GM21619 (cell line): Measurements from ENCODE around the gene ISM1.

ENCODE experiments used
- ATAC-seq: cut with Tn5 transposase; IDR thresholded peaks from one replicate; pipeline ENCODE4 v1.9.1; 2021; ENCODE audit not compliant: unreplicated experiment

ISM1 gene

DNA sequence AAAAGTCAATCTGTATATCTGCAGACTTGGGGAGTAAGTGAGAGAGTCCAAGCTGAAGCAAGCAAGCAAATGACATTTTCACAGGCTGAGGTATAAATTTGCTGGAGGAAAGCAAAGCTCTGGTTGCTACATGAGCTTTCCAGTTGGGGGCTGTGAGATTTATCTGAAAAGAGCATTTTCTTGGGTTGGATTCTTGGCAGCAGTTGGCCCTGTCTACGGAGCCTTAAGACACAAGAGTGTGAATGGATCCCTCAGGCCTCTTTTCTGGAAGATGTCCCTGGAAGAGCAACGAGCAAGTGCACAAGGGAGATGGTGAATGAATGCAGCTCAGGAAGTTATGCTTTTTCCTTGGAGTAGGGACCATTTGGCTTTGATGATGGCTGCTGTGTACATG lies 30.8 kb downstream of the ISM1 start:
- no peak for ATAC-seq

DNA sequence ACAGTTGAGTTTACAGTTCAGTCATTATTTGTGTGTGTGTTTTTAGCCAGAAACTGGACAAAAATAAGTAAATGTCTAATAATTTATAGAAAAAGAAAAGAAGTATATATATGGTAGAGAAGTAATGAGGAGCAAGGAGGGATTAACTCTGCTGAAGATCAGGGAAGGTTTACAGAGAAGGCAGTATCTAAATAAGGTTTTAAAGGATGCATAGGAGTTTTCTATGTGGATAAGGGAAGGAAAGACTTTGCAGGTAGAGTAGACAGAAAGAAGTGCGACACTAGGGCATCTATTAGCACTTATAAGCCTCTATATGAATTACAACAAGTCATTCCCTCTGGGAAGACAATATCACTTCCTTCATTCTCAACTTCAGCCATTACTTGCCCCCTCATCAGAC lies 34.3 kb downstream of the ISM1 start:
- no peak for ATAC-seq

DNA sequence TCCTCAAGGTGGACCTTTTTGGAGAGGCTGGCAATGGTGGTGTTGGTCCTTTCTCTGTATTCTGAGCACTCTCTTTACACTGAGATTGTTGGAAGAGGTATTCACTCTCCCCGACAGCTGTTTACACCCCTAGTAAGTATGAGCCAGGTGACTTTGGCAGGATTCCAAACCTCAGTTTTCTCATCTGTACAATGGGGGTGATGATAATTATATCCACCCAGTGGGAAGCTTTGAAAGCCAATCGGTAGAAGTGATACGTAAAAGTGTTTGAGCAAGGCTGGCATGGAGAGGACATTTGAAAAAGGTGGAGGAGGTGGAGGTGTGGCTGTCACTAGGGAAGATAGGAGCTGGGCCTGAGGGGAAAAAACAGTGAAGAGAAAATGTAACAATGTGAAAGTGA lies 35.5 kb downstream of the ISM1 start:
- ATAC-seq: no peak

DNA sequence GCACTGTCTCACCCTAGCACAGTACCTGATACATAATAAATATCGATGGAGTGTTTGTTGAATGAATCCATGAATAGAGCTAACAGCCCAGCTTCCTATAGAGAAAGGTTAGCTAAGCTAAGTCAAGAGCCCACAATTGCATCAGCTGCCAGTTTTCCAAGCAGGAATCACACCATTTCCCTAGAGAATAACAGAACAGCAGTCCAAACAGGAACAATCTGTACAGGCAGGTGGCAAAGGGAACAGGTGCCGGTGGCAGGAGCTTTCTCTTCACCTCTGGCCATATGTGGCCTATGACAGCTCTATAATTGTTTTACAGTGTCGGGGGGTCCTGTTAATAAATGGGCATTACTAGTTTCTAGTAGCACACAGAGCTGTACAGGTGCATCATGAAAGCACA lies 38.8 kb downstream of the ISM1 start:
- ATAC-seq: no peak

DNA sequence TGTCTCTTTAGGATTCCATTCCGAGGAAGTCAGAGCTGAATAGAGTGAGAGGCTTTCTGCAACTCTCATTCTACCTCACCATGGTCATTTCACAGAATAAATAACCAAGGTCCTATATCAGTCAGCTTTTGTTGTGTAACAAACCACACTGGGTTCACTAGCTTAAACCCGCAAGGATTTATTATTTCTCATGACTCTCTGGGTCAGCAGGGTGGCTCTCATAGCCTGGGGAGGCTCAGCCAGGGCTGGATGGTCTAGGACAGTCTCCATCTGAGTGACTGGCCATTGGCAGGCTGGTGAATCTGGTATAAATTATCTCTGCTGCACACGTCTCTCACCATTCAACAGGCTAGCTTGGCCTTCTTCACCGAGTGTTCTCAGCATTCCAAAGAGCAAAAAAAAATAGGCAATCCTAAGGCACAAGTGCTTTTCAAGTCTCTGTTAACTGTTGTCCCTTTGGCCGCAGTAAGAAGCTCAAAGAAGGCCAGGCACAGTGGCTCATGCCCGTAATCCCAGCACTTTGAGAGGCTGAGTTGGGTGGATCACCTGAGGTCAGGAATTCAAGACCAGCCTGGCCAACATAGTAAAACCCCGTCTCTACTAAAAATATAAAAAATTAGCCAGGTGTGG lies 39.7 kb downstream of the ISM1 start:
- peak; percentile 49 for ATAC-seq

DNA sequence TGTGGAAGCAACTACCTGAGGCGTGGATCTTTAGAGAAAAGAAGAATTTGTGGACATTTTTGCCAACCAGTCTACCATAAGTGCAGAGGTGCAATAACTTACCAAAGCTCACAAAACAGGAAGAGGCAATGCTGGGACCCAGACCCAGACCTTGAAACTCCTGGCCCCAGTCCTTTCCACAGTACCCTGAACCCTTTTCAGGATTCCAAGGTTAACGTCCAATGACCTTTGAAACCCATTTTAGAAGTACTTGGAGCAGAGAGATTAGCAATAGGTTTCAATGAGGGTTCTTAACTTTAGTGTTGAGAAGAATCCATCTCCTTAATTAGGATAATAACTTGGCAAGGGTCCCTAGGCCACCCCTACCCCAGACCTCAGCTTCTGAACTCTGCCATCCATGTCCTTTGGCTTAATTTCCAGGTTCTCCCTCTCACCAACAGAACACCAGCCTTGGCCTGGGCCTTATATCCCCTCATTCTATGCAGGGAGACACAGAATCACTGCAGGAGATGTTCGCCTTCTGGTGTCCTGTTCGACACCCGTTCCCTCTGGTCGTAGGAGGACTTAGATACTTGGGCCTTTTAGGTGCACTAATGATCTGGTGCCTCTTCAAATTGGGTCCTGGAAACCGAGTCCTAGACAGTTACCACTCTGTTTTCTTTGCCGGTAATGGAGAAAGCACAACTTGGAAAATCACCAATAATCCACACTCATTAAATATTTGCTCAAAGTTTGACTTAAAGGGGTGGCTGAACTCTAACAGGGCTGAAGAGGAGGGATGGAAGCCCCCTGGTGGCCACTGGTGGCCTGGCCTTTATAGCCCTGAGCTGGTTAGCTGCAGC lies 40.6 kb downstream of the ISM1 start:
- ATAC-seq: peak; percentile 57

DNA sequence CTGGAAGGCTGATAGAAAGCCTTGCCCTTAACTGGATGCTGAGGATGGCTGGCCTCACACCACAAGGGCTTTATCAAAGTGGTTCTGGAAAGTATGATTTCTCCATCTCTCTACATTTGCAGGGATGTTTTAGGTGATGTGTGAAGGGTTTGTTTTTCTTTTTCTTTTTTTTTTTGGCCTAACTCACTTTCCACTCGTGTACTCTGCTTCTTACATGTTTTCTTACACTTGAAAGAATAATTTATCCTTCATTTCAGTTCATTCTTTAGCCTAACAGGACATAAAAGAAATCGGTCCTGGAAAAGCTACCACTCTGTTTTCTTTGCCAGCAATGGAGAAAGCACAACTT lies 41.2 kb downstream of the ISM1 start:
- ATAC-seq: no peak

DNA sequence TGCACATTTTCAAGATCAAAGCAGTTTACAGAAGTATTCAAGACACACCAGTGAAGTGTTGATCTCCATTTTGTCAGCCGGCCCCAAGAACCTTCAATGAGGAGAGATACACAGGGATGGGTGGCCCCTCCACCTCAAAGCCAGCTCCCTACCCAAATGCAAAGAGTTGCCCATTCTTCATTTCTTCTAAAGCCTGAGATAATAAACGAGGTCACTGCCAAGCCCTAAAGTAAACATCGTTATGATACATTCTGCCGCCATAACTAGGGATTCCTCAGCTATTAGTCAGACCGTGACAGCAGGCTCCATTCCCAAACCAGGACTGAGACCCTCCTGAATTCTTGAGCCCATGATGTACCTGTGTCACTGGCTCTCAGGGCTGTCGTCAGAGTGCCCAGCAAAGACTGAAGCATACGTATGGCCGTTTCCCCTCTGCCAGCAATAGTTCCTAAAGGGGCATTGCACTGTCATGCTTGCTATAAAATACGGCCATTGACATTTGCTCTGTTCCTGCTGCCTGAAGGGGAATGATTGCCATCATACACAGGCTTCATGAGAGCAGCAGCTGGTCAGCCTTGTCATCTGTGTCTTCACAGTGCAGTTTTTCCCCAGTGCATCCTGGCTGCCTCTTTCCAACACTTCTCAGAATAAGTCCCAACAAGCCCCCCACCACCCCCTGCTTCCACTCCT lies 41.7 kb downstream of the ISM1 start:
- no peak for ATAC-seq

DNA sequence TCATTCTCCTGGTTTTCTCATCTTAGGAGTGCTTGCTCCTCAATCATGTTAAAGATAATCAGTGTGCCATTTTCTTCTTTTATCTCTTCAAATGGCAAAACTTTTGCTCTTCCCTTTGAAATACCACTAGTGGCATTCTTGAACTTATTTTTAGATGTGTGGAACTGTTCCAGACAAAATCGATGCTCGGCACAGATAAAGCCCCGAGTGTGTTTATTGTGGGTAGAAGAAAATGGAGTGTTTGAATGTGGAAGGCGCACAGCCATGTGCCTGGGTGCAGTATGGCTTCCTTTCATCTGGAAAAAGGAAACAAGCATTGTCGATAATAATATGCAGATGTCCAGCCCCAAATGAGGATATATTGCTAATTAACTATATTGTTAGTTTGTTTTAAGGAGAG lies 42.4 kb downstream of the ISM1 start:
- no peak for ATAC-seq

DNA sequence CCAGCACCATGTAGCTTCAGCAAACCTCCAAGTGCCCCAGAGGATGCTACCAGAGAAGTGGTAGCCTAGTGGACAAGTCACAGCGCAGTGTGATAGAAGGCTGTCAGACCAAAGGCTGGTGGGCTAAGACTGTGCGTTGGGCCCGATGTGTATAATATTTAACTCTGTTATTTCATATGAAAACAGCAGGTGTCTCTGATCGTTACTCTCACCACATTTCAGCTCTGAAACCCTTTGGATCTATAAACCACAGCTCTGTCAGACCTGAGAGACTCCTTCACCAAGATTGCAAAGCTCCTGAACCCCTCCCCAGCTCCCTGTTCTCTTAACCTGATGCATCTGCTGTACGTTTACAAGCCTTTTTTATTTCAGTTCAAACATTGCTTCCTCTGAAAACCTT lies 43.8 kb downstream of the ISM1 start:
- peak; percentile 38 for ATAC-seq

DNA sequence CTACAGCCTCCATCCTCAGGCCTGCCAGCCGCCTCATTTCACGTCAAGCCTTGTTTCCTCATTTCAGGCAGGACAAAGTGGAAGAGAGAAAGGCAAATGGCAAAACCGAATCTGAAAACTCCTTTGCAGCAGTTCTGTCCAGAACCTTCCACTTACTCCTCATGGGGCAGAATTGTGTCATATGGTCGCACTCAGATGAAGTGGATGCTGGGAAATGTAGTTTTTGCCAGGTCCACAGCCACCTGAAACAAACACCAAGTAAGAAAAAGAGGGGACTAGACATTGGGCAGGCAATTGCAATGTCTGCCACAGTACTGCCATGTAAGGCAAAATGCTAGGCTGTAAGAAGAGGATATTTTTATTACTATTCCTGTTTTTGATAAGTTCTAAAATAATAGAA lies 44.9 kb downstream of the ISM1 start:
- no peak for ATAC-seq

DNA sequence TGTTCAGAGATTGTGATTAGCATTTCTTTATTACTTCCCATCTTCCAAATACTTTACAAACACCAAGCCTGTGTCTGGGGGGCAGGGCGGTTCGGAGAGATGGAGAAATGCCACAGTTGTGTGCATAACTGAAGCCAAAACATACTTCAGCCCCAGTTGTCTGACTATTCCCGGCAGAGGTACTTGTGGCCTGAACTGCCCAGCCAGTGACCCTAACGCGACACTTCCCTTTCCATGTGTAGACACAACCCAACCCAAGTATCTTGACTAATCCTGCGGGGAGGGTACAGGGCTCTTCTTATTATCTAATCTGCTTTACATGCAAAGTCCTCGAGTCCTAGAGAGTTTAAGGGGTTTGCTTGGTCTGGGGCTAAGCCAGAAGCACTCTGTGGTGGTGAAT lies 46.2 kb downstream of the ISM1 start:
- ATAC-seq: no peak

DNA sequence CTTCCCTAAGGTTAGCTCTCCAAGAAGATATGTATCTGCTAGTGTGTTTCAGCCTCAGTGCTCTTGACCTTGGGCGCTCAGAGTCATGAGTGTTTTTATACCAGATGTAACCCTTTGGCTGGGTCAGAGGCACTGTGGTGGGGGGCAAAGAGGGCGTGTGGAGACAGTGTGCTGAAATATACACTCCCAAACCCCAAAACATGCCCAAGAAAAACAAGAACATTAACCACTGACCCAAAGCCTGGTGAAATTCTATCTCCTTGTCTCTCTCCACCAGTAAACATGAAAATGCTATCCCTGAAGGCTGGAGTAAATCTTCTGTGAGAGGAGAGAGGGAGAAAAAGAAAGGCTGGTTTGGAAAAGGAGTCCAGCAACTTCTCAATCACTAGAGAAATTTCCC lies 47.9 kb downstream of the ISM1 start:
- ATAC-seq: no peak

DNA sequence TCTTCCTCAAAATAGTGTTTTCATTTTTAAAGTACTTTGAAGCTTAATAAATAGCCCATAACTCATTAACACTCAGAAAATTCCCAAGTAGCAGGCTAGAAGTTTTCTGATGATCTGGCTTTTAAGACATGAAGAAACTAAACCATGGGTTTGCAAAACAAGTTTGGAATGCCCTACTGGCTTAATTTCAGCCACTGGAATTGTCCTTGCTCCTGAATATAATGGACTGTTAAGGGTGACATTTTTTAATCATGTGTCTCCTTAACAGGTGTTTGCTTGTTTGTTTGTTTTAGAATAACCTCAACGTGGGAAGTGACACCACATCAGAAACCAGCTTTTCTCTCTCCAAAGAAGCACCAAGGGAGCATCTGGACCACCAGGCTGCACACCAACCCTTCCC lies 49.1 kb downstream of the ISM1 start:
- no peak for ATAC-seq

DNA sequence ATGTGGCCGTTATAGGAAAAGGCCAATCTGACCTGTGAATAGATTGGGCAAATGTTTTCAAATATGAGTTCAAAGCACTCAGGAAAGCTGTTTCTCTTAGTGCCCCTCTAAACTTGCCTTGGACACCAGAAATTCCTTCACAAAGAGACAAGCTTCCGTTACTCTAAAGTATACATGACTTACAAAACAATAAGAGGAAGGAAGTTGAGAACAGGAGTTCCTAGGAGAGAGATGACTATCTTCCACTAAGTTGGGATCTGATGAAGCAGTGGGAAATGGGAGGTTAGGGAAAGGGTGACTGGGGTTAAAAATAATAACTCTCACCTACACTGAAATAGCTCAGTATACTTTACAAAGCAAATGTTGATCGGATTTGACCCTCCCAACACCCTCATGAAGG lies 50.0 kb downstream of the ISM1 start:
- ATAC-seq: no peak

DNA sequence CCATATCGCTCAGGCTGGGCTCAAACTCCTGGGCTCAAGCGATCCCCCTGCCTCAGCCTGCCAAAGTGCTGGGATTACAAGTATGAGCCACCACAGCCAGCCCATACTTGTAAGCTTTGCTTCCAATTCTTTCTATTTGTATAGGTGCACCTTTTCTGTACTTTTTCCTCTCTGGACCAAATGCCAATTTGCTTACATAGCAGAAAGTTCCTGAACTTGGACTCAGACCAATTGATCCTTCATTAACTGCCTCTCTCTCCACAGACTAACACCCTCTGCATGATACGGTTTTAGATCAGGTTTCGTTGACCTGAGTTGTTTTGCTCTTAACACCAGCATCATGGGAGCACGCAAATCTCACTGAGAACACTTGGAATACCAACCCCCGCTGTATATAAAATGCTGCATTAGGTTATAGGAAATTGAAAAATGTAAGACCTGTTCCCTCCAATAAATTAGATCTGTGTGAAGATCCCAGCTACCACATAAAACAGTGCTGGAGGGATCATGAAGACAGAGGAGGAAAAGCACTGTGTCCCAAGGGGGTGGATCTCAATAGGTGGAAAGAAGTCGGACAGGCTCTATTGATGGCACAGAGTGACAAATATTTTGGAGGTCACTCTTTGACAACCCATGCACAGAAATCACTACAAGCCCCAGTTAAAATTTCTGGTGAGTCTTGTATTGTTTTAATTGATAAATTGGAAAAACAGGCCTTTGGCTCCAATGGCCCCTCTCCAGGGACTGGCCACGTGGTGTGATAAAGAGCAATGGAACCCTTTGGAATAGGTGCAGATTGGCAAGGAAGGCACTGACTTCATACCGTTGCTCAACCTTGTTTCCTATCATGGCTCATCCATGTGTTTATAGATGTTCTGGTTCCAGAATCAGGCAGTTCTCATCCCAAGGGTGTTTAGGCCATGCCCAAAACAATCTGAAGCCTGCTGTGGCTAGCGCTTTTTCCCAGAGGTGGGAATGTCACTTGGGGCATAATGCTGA lies 51.2 kb downstream of the ISM1 start:
- no peak for ATAC-seq

DNA sequence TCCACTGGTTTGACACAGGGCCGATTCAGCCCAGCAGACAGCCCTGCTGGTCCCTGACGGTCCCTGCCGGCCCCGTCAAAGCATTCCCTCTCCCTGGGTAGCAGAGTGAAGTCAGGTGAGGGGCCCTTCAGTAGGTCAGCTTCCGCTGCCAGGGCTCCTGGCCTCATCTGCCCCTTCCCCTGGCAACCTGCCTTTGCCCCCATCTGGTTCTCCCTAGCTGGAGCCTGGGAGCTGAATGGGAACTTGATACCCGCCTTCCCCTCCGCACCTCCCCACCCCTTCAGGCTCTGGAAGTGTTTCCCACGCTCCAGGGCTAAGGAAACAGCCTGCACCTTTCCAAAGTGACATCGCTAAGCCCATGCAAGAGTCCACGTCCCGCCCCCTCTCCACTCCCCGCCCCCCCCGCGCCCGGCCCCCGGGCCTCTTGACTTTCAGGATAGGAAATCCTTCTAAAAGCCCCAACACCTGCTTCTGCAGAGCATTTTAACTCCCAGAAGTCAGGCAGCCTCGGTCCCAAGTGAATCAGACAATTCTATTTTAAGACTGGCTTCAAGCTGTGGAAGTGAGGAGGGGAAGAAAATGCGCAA lies 53.3 kb downstream of the ISM1 start:
- ATAC-seq: no peak

DNA sequence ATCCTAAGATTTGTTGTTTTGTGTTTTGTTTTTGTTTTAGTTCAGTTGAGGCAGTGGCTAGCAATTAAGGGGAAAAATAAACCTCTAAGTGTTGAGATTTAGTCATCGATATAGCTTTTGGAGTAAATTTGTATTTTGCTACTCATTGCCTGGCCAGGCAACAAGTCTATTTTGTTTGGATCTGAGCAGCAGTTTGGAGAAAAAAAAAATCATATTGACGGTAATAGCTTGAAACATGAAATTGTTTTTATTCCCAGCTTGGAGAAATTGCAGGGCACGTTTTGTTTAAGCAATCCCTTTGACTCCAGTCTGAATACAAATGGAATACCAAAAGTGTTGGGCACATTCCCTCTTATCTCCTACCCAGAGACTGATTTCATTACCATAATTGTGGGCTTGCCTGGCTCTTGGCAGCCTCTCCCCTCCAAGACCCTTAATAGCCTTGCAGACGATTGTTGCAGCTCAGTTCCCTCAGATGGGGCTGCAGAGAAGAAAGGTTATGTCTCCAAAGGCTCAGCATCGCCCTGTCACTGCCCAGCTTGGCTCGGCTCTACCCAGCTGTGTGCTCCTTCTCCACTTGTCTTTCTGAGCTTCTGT lies 56.0 kb downstream of the ISM1 start:
- no peak for ATAC-seq

DNA sequence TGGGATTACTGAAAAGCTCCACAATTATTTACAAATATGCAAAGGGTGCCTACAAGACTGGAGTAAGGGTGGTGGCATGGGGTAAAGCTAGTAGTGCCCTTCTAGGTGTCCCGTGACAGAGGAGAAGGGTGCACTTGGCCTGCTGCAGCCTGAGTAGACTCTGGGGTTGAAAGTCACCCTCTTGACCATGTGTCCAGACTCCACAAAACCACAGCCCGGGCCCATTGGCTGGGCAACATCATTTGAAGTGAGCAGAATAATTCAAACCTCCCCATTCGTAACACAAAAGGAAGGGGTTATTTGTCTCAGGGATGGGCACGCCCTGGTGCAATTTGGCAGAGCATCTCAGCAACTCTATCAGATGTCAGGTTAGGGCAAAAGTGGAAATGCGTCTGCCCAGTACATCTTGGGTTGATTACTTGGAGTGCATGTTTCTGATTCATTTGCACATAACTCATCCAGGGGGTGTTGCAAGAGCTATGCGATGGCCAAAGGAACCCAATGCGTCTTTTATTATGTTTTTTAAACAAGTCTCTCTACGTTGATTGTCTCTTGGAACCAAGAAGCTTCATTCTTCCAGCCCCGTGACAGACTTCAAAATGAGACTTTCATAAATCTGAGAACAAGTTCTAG lies 56.7 kb downstream of the ISM1 start:
- no peak for ATAC-seq
